NCI-H446 (cell line): ENCODE measurements around the gene WDCP.
"Not testable (repeated sequence)": the region's sequence is repeated elsewhere in the genome, so short reads cannot be mapped to it uniquely, and the experiment has no call there.

ENCODE experiments used
- DNase-seq, 2 experiments: peaks; one replicate each; lab custom pipeline; 2025; lab: John Stamatoyannopoulos, UW

The WDCP gene, protein sequence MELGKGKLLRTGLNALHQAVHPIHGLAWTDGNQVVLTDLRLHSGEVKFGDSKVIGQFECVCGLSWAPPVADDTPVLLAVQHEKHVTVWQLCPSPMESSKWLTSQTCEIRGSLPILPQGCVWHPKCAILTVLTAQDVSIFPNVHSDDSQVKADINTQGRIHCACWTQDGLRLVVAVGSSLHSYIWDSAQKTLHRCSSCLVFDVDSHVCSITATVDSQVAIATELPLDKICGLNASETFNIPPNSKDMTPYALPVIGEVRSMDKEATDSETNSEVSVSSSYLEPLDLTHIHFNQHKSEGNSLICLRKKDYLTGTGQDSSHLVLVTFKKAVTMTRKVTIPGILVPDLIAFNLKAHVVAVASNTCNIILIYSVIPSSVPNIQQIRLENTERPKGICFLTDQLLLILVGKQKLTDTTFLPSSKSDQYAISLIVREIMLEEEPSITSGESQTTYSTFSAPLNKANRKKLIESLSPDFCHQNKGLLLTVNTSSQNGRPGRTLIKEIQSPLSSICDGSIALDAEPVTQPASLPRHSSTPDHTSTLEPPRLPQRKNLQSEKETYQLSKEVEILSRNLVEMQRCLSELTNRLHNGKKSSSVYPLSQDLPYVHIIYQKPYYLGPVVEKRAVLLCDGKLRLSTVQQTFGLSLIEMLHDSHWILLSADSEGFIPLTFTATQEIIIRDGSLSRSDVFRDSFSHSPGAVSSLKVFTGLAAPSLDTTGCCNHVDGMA

GRCh38 chr2:24046930-24047702, at the start of gene WDCP:
TSS of gene WDCP (minus strand) at chr2:24047391. CDS start at chr2:24039494, 7,897 bp downstream.
- peak; percentile 96 for DNase-seq

DNA sequence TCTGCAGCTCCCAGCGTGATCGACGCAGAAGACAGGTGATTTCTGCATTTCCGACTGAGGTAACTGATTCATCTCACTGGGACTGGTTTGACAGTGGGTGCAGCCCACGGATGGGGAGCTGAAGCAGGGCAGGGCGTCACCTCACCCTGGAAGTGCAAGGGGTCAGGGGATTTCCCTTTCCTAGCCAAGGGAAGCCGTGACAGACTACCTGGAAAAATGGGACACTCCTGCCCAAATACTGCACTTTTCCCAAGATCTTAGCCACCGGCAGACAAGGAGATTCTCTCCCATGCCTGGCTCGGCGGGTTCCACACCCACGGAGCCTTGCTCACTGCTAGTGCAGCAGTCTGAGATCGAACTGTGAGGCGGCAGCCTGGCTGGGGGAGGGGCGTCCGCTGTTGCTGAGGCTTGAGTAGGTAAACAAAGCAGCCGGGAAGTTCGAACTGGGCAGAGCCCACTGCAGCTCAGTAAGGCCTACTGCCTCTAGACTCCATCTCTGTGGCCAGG, 48.0 kb upstream of the WDCP start:
- DNase-seq = not testable (repeated sequence)

- DNase-seq = not testable (repeated sequence)
Observed at GRCh38 chr2:24093270-24093669, 46.1 kb upstream of the WDCP start.

- DNase-seq = no peak
Observed at GRCh38 chr2:24088821-24089359, 41.7 kb upstream of the WDCP start.

DNA sequence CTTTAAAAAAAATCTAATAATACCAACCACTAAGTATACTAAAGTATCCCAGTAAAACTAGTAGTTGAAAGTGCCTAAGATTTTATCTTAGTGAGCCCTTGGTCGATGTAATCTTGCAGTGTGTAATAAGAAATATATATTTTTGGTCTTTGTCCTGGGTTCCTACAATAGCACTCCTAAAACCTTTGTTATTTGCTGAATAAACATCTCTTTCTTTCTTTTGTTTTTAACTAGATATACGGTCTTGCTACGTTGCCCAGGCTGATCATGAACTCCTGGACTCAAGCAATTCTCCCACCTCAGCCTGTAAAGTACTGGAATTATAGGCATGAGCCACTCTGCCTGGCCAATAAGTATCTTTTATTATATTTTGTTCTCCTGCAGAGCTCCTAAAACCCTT, 39.8 kb upstream of the WDCP start:
- DNase-seq = no peak

DNA sequence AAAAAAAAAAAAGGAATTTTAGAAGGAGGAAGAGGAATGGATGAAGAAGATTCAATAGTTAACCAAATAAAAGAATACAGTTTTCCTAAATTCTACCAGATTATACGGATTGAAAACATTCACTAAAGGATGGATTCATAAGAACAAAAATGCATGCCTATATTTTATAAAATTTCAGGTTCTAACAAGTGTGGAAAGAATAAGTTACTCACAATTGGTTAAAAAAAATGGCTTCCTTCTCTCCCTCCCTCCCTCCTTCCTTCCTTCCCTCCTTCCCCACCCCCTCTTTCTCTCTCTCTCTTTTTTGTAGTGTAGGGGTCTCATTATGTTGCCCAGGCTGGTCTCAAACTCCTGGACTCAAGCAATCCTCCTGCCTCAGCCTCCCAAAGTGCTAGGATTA, 39.0 kb upstream of the WDCP start:
- no peak for DNase-seq

- DNase-seq = no peak
Observed at GRCh38 chr2:24085200-24085489, 38.0 kb upstream of the WDCP start.

- DNase-seq = peak; percentile 52 to 77
Observed at GRCh38 chr2:24084386-24085199, 37.4 kb upstream of the WDCP start, which contains the start of gene TP53I3. TSS of gene TP53I3 (minus strand) at chr2:24084834. CDS start at chr2:24084326, 508 bp downstream.

DNA sequence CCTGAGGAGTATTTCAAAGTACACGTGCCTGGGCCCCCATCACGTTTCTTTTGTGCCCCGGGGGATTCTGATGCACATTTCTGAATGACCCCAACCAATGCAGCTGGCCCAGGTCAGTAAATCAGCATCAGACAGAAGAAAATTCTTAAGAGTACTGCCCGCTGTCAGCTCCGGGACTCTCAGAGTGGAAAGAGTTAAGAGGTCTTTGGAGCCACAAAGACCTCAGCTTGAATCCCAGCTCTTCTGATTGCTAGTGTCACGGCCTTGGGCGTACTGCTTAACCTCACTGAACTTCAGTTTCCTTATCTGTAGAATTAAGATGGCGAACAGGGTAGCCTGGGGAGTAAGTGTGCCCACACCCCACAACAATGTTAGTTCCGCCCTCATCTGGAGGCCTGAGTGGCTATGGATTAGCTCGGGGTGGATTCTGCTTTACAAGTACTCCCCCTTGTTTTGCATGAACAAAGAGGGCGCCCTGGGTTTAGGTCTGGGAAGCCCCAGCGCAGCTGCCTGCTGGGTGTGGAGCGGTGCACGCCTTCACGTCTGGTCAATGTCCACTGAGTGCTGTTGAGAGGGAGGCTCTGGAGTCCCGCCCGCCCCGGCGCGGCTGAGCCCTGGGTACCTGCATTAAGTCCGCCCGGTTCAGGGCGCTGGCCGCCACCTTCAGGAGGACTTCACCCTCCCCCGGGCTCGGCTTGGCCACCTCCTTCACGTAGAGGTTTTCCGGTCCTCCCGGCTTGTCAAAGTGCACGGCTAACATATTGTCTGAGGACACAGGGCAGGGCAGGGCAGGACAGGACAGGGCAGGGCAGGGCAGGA, 36.6 kb upstream of the WDCP start:
- no peak for DNase-seq

GRCh38 chr2:24082787-24083566, 35.8 kb upstream of the WDCP start:
- no peak for DNase-seq

DNA sequence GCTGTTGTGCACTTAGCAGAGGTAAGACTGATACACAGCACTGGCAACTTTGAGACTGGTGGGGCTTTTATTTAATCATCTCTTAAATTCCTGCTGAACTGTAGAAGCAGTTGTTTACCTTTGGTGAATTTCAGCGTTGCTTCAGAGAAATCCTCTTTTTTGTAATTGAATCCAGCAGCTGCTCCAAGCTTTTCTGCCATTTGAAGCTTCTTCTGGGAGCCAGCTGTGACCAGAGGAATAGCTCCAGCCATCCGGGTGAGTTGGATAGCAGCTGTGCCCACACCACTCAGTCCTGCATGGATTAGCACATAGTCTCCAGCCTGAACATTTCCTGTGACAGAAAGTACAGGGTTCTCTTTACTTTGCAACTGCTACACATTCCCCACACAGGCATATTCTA, 33.5 kb upstream of the WDCP start:
- no peak for DNase-seq

DNA sequence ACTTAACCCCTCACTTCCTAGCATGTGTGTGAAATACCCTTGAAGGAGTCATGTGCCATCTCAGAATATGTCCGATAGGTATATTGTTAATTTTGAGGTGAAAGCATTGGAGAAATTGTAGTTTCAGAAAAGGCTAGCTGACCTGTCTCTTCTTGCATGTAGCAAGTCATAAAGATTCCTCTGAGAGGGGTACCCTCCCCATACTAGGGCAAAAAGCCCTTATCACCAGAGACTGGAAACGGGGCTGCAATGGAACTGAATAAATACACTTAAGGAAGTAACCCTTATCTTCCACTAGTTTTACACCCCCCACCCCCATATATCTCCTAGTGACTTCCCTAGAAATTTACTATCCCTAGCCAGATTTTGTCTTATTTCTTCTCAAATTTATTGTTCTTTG, 30.7 kb upstream of the WDCP start:
- DNase-seq = no peak

- DNase-seq = no peak
Observed at GRCh38 chr2:24077535-24077877, 30.3 kb upstream of the WDCP start.

- no peak for DNase-seq
Observed at GRCh38 chr2:24076849-24077534, 29.8 kb upstream of the WDCP start.

- DNase-seq = peak; percentile 94 to 99
Observed at GRCh38 chr2:24075915-24076848, 29.0 kb upstream of the WDCP start, which contains the start of gene SF3B6. TSS of gene SF3B6 (minus strand) at chr2:24076326. CDS start at chr2:24076229, 97 bp downstream.

DNA sequence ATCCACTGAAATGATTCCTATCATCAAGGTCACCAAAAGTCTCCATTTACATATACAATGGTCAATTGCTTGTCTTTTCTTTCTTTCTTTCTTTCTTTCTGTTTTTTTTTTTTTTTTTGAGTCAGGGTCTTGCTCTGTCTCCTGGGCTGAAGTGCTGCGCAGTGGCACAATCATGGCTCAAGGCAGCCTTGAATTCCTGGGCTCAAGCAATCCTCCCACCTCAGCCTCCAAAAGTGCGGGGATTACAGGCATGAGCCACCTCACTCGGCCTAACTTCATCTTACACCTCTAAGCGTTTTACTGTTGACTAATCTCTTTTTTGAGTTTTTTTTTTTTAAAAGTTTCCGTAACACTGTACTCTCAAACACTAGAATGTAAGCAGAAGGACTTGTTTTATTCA, 28.1 kb upstream of the WDCP start:
- no peak for DNase-seq

DNA sequence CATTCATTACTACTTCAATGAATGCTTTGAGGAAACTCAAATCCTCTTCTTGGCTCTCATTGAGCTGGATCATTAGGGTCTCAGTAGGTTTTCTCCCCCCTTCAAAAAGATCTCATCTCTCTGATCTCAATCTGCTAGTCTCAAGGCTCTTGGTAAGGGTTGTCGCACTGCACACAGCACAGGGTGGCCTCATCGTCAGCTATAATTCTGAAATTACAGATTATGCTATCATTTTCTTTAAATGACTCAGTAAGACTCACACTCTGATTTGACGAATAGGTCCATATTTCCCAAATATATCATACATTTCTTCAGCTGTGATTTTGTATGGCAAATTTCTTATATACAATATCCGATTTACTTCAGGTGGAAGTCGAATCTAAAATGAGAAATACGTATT, 26.6 kb upstream of the WDCP start:
- DNase-seq = no peak

DNA sequence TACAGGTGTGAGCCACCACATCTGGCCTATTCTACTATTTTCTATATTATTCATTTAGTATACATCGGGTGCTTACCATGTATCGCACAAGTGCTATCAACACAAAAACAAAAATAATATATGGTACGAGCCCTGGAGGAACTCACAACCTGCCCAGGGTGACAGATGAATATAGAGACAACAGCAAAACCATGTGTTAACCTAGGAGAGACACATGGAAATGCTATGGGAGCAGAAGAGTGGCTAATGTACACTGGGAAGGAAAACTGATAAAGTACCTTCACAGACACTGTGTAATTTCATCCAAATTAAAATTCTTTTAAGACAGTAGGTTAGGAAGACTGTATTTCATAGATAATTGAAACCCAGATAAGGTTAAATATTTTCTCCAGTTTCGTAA, 25.1 kb upstream of the WDCP start:
- no peak for DNase-seq
